GM19351 (cell line): ENCODE results near the gene AQP12A.

Experiments used
- ATAC-seq: cut with Tn5 transposase; IDR thresholded peaks from one replicate; pipeline ENCODE4 v1.9.1; 2021; ENCODE audit warnings: mild to moderate bottlenecking, moderate library complexity; ENCODE audit not compliant: unreplicated experiment

The AQP12A gene

GRCh38 chr2:240734756-240735155 is 43.1 kb downstream of the AQP12A start:
- ATAC-seq, result no peak

GRCh38 chr2:240735476-240735875 is 43.8 kb downstream of the AQP12A start:
- no peak for ATAC-seq

GRCh38 chr2:240736281-240737250 is 44.9 kb downstream of the AQP12A start:
- no peak for ATAC-seq

GRCh38 chr2:240737512-240737911 is 45.8 kb downstream of the AQP12A start:
- ATAC-seq, result no peak

GRCh38 chr2:240737958-240738357 is 46.3 kb downstream of the AQP12A start:
- ATAC-seq, result no peak

- no peak for ATAC-seq
Observed at GRCh38 chr2:240739797-240740196, 48.1 kb downstream of the AQP12A start.

- ATAC-seq, result no peak
Observed at GRCh38 chr2:240741091-240741490, 49.4 kb downstream of the AQP12A start.

GRCh38 chr2:240742602-240743095 is 51.0 kb downstream of the AQP12A start:
- ATAC-seq, result no peak

- ATAC-seq, result no peak
Observed at GRCh38 chr2:240745456-240745855, 53.8 kb downstream of the AQP12A start.

- no peak for ATAC-seq
Observed at GRCh38 chr2:240745962-240746361, 54.3 kb downstream of the AQP12A start.

GRCh38 chr2:240746671-240747070 is 55.0 kb downstream of the AQP12A start:
- ATAC-seq, result no peak

- ATAC-seq, result no peak
Observed at GRCh38 chr2:240747256-240747655, 55.6 kb downstream of the AQP12A start.
